Esophagus muscularis mucosa (tissue), 4 donors: ENCODE measurements around the gene RTF2.

Source experiments
- CTCF ChIP-seq, 3 experiments: fragments of 200-600 bp in 2 of 3; fragments of 450-650 bp in 1 of 3; sonication (generic) in 2 of 3; IDR thresholded peaks; one replicate each; pipeline ENCODE4 v1.5.1; 2017 to 2019; ENCODE audit warnings: antibody characterized with exemption in 3 of 3, mild to moderate bottlenecking in 2 of 3, moderate library complexity in 1 of 3
- EP300 ChIP-seq: sonication (generic); formaldehyde crosslinking; IDR thresholded peaks from one replicate; pipeline ENCODE4 v1.6.1; 2017; ENCODE audit warnings: antibody characterized with exemption
- POLR2A ChIP-seq: fragments of 450-650 bp; IDR thresholded peaks from one replicate; pipeline ENCODE4 v1.6.1; 2017; ENCODE audit warnings: antibody characterized with exemption, moderate library complexity, mild to moderate bottlenecking, low read depth
- POLR2AphosphoS5 ChIP-seq, 2 donors: sonication (generic); formaldehyde crosslinking; IDR thresholded peaks; one replicate each; pipeline ENCODE4 v1.6.1; 2017; ENCODE audit warnings: antibody characterized with exemption in 2 of 2

GRCh38 chr20:56518721-56519398 lies 50.4 kb downstream of the RTF2 start:
- TF ChIP-seq CTCF (IDR thresholded peaks at IDR 0.05) = no peak
- TF ChIP-seq POLR2AphosphoS5 (IDR thresholded peaks at IDR 0.05) = no peak
- TF ChIP-seq POLR2A = no peak
- TF ChIP-seq EP300 = no peak
